DOHH2 (cell line): ENCODE measurements around the gene SCD5.

Experiments
- H3F3A ChIP-seq: fragments of 200-600 bp; sonication (generic), shearing (Covaris generic); 2 replicates; pipeline ENCODE4 v1.6.0; 2016; ENCODE audit warnings: antibody characterized with exemption, mild to moderate bottlenecking; ENCODE audit not compliant: control insufficient read depth, insufficient read depth
- H3K27ac ChIP-seq: fragments of 200-600 bp; sonication (generic); 2 replicates; pipeline ENCODE4 v1.5.1; 2014; ENCODE audit warnings: low read depth, mild to moderate bottlenecking, low read length, moderate library complexity
- H3K27me3 ChIP-seq: fragments of 200-600 bp; sonication (generic); 2 replicates; pipeline ENCODE4 v1.6.1; 2014; ENCODE audit warnings: mild to moderate bottlenecking, low read length, mixed read lengths; ENCODE audit not compliant: control insufficient read depth
- H3K36me3 ChIP-seq: fragments of 200-600 bp; sonication (generic); 2 replicates; pipeline ENCODE4 v1.6.1; 2014; ENCODE audit warnings: mild to moderate bottlenecking, low read length, moderate library complexity, mixed read lengths; ENCODE audit not compliant: control insufficient read depth
- H3K4me1 ChIP-seq: fragments of 200-600 bp; sonication (generic); 2 replicates; pipeline ENCODE4 v1.6.1; 2014; ENCODE audit warnings: mild to moderate bottlenecking, low read length, mixed read lengths; ENCODE audit not compliant: control insufficient read depth
- H3K4me2 ChIP-seq: fragments of 200-600 bp; sonication (generic); 2 replicates; pipeline ENCODE4 v1.6.0; 2014; ENCODE audit warnings: mild to moderate bottlenecking, low read length, moderate library complexity
- H3K4me3 ChIP-seq: fragments of 200-600 bp; sonication (generic); 2 replicates; pipeline ENCODE4 v1.5.1; 2014; ENCODE audit warnings: mild to moderate bottlenecking, low read length, mixed read lengths
- H3K79me2 ChIP-seq: fragments of 200-600 bp; sonication (generic); 2 replicates; pipeline ENCODE4 v1.6.1; 2014; ENCODE audit warnings: mild to moderate bottlenecking, low read length, mixed read lengths; ENCODE audit not compliant: control insufficient read depth
- H3K9me2 ChIP-seq: fragments of 200-600 bp; sonication (generic); replicated peaks from 2 replicates; pipeline ENCODE4 v1.6.1; 2014; ENCODE audit warnings: mild to moderate bottlenecking, low read length, mixed read lengths; ENCODE audit not compliant: control insufficient read depth
- H3K9me3 ChIP-seq: fragments of 200-600 bp; sonication (generic); 2 replicates; pipeline ENCODE4 v1.6.1; 2014; ENCODE audit warnings: antibody characterized with exemption, low read length, mixed read lengths; ENCODE audit not compliant: control insufficient read depth, insufficient read depth
- H4K20me1 ChIP-seq: fragments of 200-600 bp; sonication (generic); 2 replicates; pipeline ENCODE4 v1.6.0; 2014; ENCODE audit warnings: low read depth, mild to moderate bottlenecking, antibody characterized with exemption, low read length, moderate library complexity; ENCODE audit not compliant: control insufficient read depth, insufficient read depth
- EZH2phosphoT487 ChIP-seq: fragments of 200-600 bp; sonication (generic); IDR thresholded peaks from 2 replicates; pipeline ENCODE4 v1.6.1; 2017; ENCODE audit warnings: borderline replicate concordance, mild to moderate bottlenecking, antibody characterized with exemption, low read length, moderate library complexity, mixed read lengths
- TF ChIP-seq, protein P1 (sequence below): fragments of 200-600 bp; sonication (generic); IDR thresholded peaks from one replicate; pipeline ENCODE4 v1.5.1; 2014; ENCODE audit warnings: antibody characterized with exemption, mild to moderate bottlenecking, low read depth, low read length; ENCODE audit not compliant: poor library complexity, severe bottlenecking

The SCD5 gene

DNA sequence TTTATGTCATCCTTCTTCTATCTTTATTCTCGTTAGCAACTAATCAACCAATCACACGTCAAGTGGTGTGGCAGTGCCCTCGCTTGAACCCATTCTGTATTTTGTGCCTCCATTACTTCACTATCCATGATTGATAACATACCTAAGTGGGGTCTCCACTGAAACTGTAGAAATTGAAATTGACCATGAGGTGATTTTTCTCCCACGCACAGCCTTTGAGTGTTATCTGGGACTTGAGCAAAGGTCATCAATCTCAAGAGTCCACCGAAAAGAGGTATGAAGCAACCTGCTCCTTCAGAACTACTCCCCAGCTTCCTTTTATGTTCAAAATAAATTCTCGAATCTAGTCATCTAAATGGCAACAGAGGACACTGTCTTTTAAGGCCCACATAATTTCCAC is 111.1 kb downstream of the SCD5 start:
- Histone ChIP-seq H3K4me3 (no peak overlapping the region), H4K20me1 (no peaks in the 10 kb centered on the region), H3K4me2 (no peak overlapping the region), H3K9me2 (no peaks in the 10 kb centered on the region), H3K9me3 (no peaks in the 10 kb centered on the region), H3F3A (no peaks in the 10 kb centered on the region), H3K4me1 (no peaks in the 10 kb centered on the region), H3K27ac (no peak overlapping the region), H3K79me2 (no peaks in the 10 kb centered on the region), H3K27me3 (no peaks in the 10 kb centered on the region), H3K36me3 (no peaks in the 10 kb centered on the region)
- no peak for TF ChIP-seq EZH2phosphoT487
- TF ChIP-seq, protein P1, sequence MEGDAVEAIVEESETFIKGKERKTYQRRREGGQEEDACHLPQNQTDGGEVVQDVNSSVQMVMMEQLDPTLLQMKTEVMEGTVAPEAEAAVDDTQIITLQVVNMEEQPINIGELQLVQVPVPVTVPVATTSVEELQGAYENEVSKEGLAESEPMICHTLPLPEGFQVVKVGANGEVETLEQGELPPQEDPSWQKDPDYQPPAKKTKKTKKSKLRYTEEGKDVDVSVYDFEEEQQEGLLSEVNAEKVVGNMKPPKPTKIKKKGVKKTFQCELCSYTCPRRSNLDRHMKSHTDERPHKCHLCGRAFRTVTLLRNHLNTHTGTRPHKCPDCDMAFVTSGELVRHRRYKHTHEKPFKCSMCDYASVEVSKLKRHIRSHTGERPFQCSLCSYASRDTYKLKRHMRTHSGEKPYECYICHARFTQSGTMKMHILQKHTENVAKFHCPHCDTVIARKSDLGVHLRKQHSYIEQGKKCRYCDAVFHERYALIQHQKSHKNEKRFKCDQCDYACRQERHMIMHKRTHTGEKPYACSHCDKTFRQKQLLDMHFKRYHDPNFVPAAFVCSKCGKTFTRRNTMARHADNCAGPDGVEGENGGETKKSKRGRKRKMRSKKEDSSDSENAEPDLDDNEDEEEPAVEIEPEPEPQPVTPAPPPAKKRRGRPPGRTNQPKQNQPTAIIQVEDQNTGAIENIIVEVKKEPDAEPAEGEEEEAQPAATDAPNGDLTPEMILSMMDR = no peak

DNA sequence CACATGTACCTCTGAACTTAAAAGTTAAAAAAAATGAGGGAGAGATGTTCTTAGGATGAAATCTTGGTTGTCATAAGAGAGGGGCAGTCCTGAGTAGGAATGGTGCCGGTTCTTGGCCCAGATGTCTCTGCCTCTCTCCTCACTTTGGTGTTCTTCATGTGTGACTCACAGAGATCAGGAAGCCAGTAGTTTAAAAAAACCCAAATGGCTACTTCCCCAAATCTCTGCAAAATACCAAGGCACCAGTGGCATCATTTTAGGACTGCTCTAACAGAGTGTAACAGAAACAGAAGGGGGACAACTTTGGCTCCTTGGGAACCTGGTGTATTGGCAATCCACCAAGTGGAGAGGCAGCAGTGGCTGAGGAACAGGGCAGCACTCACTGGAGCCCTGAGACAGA is 116.8 kb downstream of the SCD5 start:
- no peak overlapping the region for H3K4me2 ChIP-seq
- H3K27me3 ChIP-seq = no peaks in the 10 kb centered on the region
- no peaks in the 10 kb centered on the region for H3F3A ChIP-seq
- no peak overlapping the region for H3K4me3 ChIP-seq
- no peaks in the 10 kb centered on the region for H3K36me3 ChIP-seq
- no peak overlapping the region for H3K27ac ChIP-seq
- no peaks in the 10 kb centered on the region for H3K9me3 ChIP-seq
- TF ChIP-seq EZH2phosphoT487 = no peak
- TF ChIP-seq, protein P1 = no peak
- no peaks in the 10 kb centered on the region for H4K20me1 ChIP-seq
- no peaks in the 10 kb centered on the region for H3K9me2 ChIP-seq
- H3K4me1 ChIP-seq = no peaks in the 10 kb centered on the region
- no peaks in the 10 kb centered on the region for H3K79me2 ChIP-seq

DNA sequence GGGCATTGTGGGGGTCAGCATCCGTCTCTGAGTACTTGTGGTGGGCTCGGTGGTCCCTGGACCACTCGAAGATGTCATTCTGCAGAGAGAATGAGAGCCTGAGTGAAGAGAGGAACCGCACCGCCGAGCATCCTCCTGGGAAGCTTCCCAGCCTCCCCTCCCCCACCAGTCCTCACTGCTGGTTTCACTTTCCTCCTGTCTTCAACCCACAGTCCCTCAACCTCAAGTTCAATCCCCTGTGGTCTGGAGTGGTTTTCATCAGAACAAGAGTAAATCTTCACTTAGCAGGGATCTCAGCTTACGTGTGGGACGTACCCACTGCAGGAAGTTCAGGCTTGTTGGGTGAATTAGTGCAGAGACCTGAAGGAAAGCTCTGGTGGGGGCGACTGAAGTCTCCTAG is 117.8 kb downstream of the SCD5 start:
- Histone ChIP-seq H4K20me1 (no peaks in the 10 kb centered on the region), H3K27ac (no peak overlapping the region), H3K27me3 (no peaks in the 10 kb centered on the region), H3K9me2 (no peaks in the 10 kb centered on the region), H3K36me3 (no peaks in the 10 kb centered on the region), H3F3A (no peaks in the 10 kb centered on the region), H3K4me1 (no peaks in the 10 kb centered on the region), H3K4me2 (no peak overlapping the region), H3K9me3 (no peaks in the 10 kb centered on the region), H3K79me2 (no peaks in the 10 kb centered on the region), H3K4me3 (no peak overlapping the region)
- no peak for TF ChIP-seq EZH2phosphoT487
- TF ChIP-seq, protein P1 = no peak

DNA sequence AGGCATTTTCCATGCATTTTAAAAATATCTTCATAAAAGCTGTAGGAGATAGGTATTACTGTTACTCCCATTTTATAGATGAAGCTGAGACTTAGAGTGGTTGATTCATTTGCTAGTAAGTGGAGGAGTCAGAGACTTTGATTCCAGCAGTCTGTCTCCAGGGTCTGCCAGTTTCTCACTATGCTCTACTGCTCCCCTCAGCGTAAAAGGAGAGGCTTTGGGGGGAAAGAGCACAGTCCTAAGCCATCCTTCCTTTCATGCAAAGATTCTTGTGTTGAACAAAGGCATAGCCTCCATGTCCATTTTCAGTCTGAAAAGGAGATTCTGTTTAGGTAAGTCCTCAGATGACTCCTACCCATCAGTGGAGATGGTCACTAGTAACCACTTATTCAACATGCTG is 119.1 kb downstream of the SCD5 start:
- no peaks in the 10 kb centered on the region for H3F3A ChIP-seq
- H3K27ac ChIP-seq = no peak overlapping the region
- H3K79me2 ChIP-seq = no peaks in the 10 kb centered on the region
- H4K20me1 ChIP-seq = no peaks in the 10 kb centered on the region
- no peaks in the 10 kb centered on the region for H3K27me3 ChIP-seq
- H3K36me3 ChIP-seq = no peaks in the 10 kb centered on the region
- no peak overlapping the region for H3K4me2 ChIP-seq
- H3K4me3 ChIP-seq = no peak overlapping the region
- H3K9me3 ChIP-seq = no peaks in the 10 kb centered on the region
- no peaks in the 10 kb centered on the region for H3K4me1 ChIP-seq
- H3K9me2 ChIP-seq = no peaks in the 10 kb centered on the region
- TF ChIP-seq, protein P1 = peak; percentile 10
- TF ChIP-seq EZH2phosphoT487 = no peak
